ENCODE results near the gene TOR2A. TPM values are rescaled to one million over a fixed set of nuclear protein-coding genes. Genes with fewer than 3 reads are reported as not detected.

Gene TOR2A
- total and polyA plus RNA-seq, 8 donors = 5.0 to 87.8 (median 11.1) TPM

GRCh38 chr9:127751269-127752054 is 16.4 kb upstream of the TOR2A start:
- DNase-seq = peak in 1 of 2 donors; percentile 66
- no peak for TF ChIP-seq EP300 (IDR thresholded peaks at IDR 0.05)
- TF ChIP-seq POLR2AphosphoS5 (IDR thresholded peaks at IDR 0.05) = no peak
- TF ChIP-seq POLR2A (IDR thresholded peaks at IDR 0.05) = no peak
- no peak for TF ChIP-seq CTCF (IDR thresholded peaks at IDR 0.05)
- Histone ChIP-seq H3K4me3 (no peak overlapping the region), H3K36me3 (peaks cover 4 to 49% (median 30%) of the 10 kb centered on the region in 4 donors), H3K9me3 (no peaks in the 10 kb centered on the region), H3K4me1 (peaks cover 10 to 17% (median 15%) of the 10 kb centered on the region in 4 donors), H3K27ac (no peak overlapping the region), H3K27me3 (peaks cover 8 to 81% (median 20%) of the 10 kb centered on the region in 3 donors)
- WGBS, 5 donors = 25 to 48% (median 28%) methylated on average over 9 to 10 of the region's 10 CpGs
- intact Hi-C loops (cut with DNase I; ENCODE audit: low total_unique reads) = no loop called here

GRCh38 chr9:127749090-127749787 is 14.1 kb upstream of the TOR2A start:
- Histone ChIP-seq H3K27ac (no peak overlapping the region), H3K4me3 (no peak overlapping the region), H3K4me1 (peaks cover 0 to 4% (median 2%) of the 10 kb centered on the region in 4 donors), H3K36me3 (peaks cover 4 to 62% (median 39%) of the 10 kb centered on the region in 4 donors), H3K9me3 (no peaks in the 10 kb centered on the region), H3K27me3 (peaks cover 0 to 64% (median 8%) of the 10 kb centered on the region in 3 donors)
- 90 to 96% (median 92%) methylated on average over 21 to 26 of the region's 26 CpGs for WGBS, 5 donors
- no peak for TF ChIP-seq EP300 (IDR thresholded peaks at IDR 0.05)
- TF ChIP-seq POLR2AphosphoS5 (IDR thresholded peaks at IDR 0.05) = no peak
- TF ChIP-seq POLR2A (IDR thresholded peaks at IDR 0.05) = no peak
- no peak for TF ChIP-seq CTCF (IDR thresholded peaks at IDR 0.05)
- no peak for DNase-seq
- intact Hi-C loops (cut with DNase I; ENCODE audit: low total_unique reads) = no loop called here

GRCh38 chr9:127746959-127747569 is 12.0 kb upstream of the TOR2A start:
- Histone ChIP-seq H3K27me3 (peaks cover 0 to 56% (median 4%) of the 10 kb centered on the region in 3 donors), H3K4me1 (peaks cover 0 to 11% (median 6%) of the 10 kb centered on the region in 4 donors), H3K4me3 (no peak overlapping the region), H3K9me3 (no peaks in the 10 kb centered on the region), H3K36me3 (peaks cover 4 to 71% (median 44%) of the 10 kb centered on the region in 4 donors), H3K27ac (no peak overlapping the region)
- DNase-seq = no peak
- intact Hi-C loops (cut with DNase I; ENCODE audit: low total_unique reads) = no loop called here
- WGBS, 5 donors = 61 to 75% (median 64%) methylated on average over 13 to 15 of the region's 15 CpGs
- no peak for TF ChIP-seq POLR2AphosphoS5 (IDR thresholded peaks at IDR 0.05)
- no peak for TF ChIP-seq POLR2A (IDR thresholded peaks at IDR 0.05)
- TF ChIP-seq CTCF (IDR thresholded peaks at IDR 0.05) = no peak
- TF ChIP-seq EP300 (IDR thresholded peaks at IDR 0.05) = no peak

- Histone ChIP-seq H3K4me1 (peaks cover 11 to 31% (median 20%) of the 10 kb centered on the region in 4 donors), H3K9me3 (no peaks in the 10 kb centered on the region), H3K36me3 (peaks cover 4 to 68% (median 46%) of the 10 kb centered on the region in 4 donors), H3K27ac (no peak overlapping the region), H3K4me3 (no peak overlapping the region), H3K27me3 (peaks cover 0 to 46% (median 11%) of the 10 kb centered on the region in 3 donors)
- TF ChIP-seq CTCF (IDR thresholded peaks at IDR 0.05) (no peak), POLR2AphosphoS5 (IDR thresholded peaks at IDR 0.05) (no peak), EP300 (IDR thresholded peaks at IDR 0.05) (no peak), POLR2A (IDR thresholded peaks at IDR 0.05) (no peak)
- WGBS, 5 donors = 91 to 94% (median 92%) methylated on average over 13 to 19 of the region's 19 CpGs
- intact Hi-C loops (cut with DNase I; ENCODE audit: low total_unique reads) = no loop called here
- no peak for DNase-seq
Measured at GRCh38 chr9:127744398-127745110, 9.5 kb upstream of the TOR2A start.
